Activated B cell treated with CpG ODN at 0.5 μM for 24 hours (primary cell): ENCODE data around the gene NOX5. TPM values are rescaled to one million over a fixed set of nuclear protein-coding genes. Genes with fewer than 3 reads are reported as not detected.

ENCODE experiments used
- ATAC-seq: fragments of 200-7000 bp; cut with Tn5 transposase; one replicate; pipeline ENCODE4 v1.10.0; 2021; ENCODE audit warnings: low read depth, mild to moderate bottlenecking, moderate library complexity
- CTCF ChIA-PET: fragments of 350-600 bp; sonication (Branson Sonifier 250); formaldehyde crosslinking; loops from one replicate; lab custom pipeline; 2021; ENCODE audit warnings: antibody characterized with exemption; lab: Charles Lee
- POLR2A ChIA-PET: fragments of 350-600 bp; sonication (Branson Sonifier 250); formaldehyde crosslinking; loops from one replicate; lab custom pipeline; 2021; ENCODE audit warnings: antibody characterized with exemption; lab: Charles Lee
- DNase-seq: peaks from one replicate; pipeline ENCODE4 v3.0.0; 2022
- H3K27ac Mint-ChIP-seq: one replicate; pipeline ENCODE4 v1.8.0; 2020; ENCODE audit warnings: mixed read lengths
- H3K27me3 Mint-ChIP-seq: one replicate; pipeline ENCODE4 v1.8.0; 2021; ENCODE audit warnings: mixed read lengths
- H3K36me3 Mint-ChIP-seq: one replicate; pipeline ENCODE4 v1.8.0; 2021; ENCODE audit warnings: low read depth, mixed read lengths
- H3K4me1 Mint-ChIP-seq: one replicate; pipeline ENCODE4 v1.8.0; 2021; ENCODE audit warnings: mixed read lengths
- H3K4me3 Mint-ChIP-seq: one replicate; pipeline ENCODE4 v1.8.0; 2020; ENCODE audit warnings: mild to moderate bottlenecking, mixed read lengths
- H3K9me3 Mint-ChIP-seq: one replicate; pipeline ENCODE4 v1.8.0; 2020; ENCODE audit warnings: mixed read lengths
- intact Hi-C: fragments of 100-400 bp; cut with micrococcal nuclease; formaldehyde crosslinking; loops from one replicate; pipeline ENCODE4 v1.15.1; 2024
- total RNA-seq: library from RNA; stranded (reverse); gene quantifications from 2 replicates; pipeline ENCODE4 v1.2.3, GENCODE V29; 2022
- TF ChIP-seq, protein P1 (sequence below): fragments of 200-600 bp; IDR thresholded peaks from one replicate; pipeline ENCODE4 v1.8.0; 2022; ENCODE audit warnings: antibody characterized with exemption, mild to moderate bottlenecking

NOX5 gene
- total RNA-seq, 1 donor from 2014 or later = 0.09 TPM

DNA sequence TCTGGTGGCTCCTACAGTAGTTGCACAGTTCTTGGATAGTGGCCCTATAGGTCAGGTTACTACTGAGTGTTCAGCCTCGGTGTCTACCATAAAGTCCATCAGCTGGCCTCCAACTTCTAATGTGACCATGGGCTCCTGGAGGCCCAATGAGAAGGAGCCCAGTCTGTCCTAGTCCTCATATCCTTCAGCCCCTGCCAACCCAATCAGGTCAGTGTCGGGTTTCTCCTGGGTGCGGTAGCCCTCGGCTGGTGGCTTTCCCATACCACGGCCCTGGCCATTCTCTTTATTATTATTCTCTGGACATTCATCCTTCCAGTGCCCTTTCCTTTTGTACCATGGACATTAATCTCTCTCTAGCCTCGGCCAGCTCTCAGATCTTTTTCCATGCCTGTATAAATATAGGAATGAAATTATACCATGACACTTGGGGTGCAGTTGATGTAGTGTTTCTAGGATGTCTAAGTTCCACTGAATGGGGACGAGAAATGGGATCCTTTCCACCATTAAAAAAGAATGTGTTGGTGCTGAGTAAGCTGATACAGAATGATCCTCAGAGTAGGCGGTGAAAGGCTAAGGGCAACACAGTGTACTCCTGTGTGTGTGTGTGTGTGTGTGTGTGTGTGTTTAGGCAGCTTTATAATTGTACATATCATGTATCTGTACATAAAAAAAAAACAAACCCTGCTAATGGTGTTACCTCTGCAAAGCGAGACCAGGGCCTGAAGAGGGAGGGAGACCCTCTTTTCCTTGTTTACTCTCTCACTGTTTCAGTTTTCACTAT, 19.3 kb upstream of the NOX5 start:
- no peak for DNase-seq
- H3K4me1 Mint-ChIP-seq = no peaks in the 10 kb centered on the region
- TF ChIP-seq, protein P1, sequence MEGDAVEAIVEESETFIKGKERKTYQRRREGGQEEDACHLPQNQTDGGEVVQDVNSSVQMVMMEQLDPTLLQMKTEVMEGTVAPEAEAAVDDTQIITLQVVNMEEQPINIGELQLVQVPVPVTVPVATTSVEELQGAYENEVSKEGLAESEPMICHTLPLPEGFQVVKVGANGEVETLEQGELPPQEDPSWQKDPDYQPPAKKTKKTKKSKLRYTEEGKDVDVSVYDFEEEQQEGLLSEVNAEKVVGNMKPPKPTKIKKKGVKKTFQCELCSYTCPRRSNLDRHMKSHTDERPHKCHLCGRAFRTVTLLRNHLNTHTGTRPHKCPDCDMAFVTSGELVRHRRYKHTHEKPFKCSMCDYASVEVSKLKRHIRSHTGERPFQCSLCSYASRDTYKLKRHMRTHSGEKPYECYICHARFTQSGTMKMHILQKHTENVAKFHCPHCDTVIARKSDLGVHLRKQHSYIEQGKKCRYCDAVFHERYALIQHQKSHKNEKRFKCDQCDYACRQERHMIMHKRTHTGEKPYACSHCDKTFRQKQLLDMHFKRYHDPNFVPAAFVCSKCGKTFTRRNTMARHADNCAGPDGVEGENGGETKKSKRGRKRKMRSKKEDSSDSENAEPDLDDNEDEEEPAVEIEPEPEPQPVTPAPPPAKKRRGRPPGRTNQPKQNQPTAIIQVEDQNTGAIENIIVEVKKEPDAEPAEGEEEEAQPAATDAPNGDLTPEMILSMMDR = no peak
- no peaks in the 10 kb centered on the region for H3K36me3 Mint-ChIP-seq
- no peaks in the 10 kb centered on the region for H3K9me3 Mint-ChIP-seq
- H3K4me3 Mint-ChIP-seq = no peak overlapping the region
- ChIA-PET POLR2A (no interaction called here), CTCF (no interaction called here)
- peaks cover 7% of the 10 kb centered on the region for H3K27me3 Mint-ChIP-seq
- intact Hi-C loops = no loop called here
- H3K27ac Mint-ChIP-seq = no peak overlapping the region
- no peak for ATAC-seq

DNA sequence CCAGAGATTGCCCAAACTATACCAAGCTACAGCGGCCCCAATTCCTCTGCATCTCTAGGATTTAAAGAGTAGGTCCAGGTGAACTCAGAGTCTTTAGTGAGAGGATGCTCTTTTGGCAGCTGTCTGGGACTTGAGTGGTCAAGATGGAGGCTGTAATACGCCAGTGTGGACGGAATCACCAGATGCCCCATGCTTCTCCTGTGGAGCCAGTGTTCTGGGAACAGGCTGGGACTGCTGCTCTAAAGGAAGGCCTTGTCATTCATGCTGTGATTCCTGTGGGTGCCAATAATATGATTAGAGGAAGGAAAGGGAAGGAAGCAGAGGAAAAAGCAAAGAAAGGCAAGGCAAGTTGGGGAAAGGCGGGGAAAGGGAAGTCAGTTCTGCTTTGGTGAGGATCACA, 17.4 kb upstream of the NOX5 start:
- Mint-ChIP-seq H3K4me1 (no peaks in the 10 kb centered on the region), H3K27ac (no peak overlapping the region), H3K36me3 (no peaks in the 10 kb centered on the region), H3K27me3 (peaks cover 5% of the 10 kb centered on the region), H3K4me3 (no peak overlapping the region), H3K9me3 (no peaks in the 10 kb centered on the region)
- intact Hi-C loops = no loop called here
- TF ChIP-seq, protein P1 = no peak
- DNase-seq (no peak), ATAC-seq (no peak)
- ChIA-PET CTCF (no interaction called here), POLR2A (no interaction called here)

DNA sequence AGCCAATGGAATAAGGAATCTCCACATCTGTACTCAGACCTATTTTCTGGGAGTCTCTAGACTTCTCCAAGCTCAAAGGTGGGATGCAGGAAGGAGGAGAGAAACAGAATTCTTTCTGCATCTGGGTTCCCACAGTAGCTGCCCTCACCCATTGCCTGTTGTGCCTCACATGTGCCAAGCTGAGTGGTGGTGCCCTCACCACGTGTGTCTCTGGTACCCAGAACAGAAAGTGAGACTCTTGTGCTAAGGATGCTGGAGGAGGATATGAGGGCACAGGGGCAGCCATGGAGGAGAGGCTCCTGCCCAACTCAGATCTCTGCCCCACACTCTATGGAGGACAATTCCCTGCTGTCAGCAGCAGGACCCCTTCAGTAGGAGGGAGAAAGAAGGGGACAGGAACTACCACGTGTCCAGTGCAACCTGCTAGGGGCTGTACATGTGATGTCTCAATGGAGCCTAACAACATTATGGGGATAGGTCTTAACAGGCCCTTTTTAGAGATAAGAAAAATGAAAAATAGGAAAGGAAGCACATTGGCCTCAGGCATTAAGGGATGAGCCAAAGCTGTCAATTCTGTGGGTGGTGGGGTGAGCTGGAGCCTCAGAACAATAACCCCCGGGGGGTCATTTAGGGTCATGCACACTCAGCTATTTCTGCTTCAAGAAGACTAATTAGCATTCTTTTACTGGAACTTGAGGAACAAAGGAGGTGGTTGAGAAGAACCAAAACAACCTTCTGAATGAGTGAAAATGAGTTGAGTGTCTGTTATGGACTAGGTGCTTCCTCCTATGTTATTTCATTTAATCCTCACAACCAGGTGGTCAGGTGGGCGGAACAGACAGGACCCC, 16.3 kb upstream of the NOX5 start:
- intact Hi-C loops = no loop called here
- TF ChIP-seq, protein P1 = no peak

DNA sequence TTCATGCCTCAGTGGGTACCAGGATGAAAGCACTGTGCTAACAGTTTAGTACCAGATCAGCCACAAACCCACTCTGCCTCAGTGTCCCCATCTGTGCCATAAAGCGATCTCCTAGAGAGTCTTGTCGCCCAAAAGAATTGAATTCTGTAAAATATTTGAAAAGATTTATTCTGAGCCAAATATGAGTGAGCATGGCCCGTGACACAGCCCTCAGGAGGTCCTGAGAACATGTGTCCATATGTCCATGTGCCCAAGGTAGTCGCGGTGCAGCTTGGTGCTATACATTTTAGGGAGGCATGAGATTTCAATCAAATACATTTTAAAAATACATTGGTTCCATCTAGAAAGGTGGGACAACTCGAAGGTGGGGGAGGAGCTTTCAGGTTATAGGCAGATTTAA, 15.4 kb upstream of the NOX5 start:
- ChIA-PET POLR2A (no interaction called here), CTCF (no interaction called here)
- H3K36me3 Mint-ChIP-seq = no peaks in the 10 kb centered on the region
- no peak overlapping the region for H3K4me3 Mint-ChIP-seq
- peaks cover 5% of the 10 kb centered on the region for H3K27me3 Mint-ChIP-seq
- ATAC-seq = no peak
- no peak for DNase-seq
- no peak overlapping the region for H3K27ac Mint-ChIP-seq
- H3K9me3 Mint-ChIP-seq = peaks cover 8% of the 10 kb centered on the region
- TF ChIP-seq, protein P1 = no peak
- no peaks in the 10 kb centered on the region for H3K4me1 Mint-ChIP-seq
- intact Hi-C loops = no loop called here

More for the DNA sequence above, 16.3 kb upstream of the NOX5 start:
- Mint-ChIP-seq H3K36me3 (no peaks in the 10 kb centered on the region), H3K4me1 (no peaks in the 10 kb centered on the region), H3K27ac (no peak overlapping the region), H3K9me3 (peaks cover 3% of the 10 kb centered on the region), H3K27me3 (peaks cover 5% of the 10 kb centered on the region), H3K4me3 (no peak overlapping the region)
- CTCF ChIA-PET = no interaction called here
- no peak for DNase-seq
- POLR2A ChIA-PET = no interaction called here
- ATAC-seq = no peak

DNA sequence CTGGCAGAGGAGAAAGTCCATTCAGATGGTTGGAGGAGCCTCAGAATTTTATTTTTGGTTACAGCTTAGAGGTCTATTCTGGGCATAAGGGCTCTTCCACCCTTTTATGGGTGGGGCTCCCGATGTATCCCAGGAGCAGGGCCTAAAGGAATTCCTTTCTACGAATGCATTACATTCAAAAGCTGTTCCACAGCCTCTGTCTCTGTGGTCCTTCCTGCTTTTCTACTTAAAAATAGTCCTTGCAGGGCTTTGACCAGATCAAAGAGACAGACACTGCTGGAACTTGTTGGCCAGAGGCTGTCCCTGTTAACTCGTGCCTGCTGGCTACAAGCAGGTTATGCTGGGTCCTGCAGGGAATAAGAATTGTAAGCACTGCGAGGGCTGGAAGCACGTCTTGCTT, 14.4 kb upstream of the NOX5 start:
- Mint-ChIP-seq H3K9me3 (peaks cover 13% of the 10 kb centered on the region), H3K4me3 (no peak overlapping the region), H3K27me3 (peaks cover 5% of the 10 kb centered on the region), H3K27ac (no peak overlapping the region), H3K4me1 (no peaks in the 10 kb centered on the region), H3K36me3 (no peaks in the 10 kb centered on the region)
- TF ChIP-seq, protein P1 = no peak
- intact Hi-C loops = no loop called here
- CTCF ChIA-PET = no interaction called here
- DNase-seq (no peak), ATAC-seq (no peak)
- POLR2A ChIA-PET = no interaction called here
